Transverse colon (tissue), 4 donors: ENCODE measurements around the gene ITGAE. TPM values are rescaled to one million over a fixed set of nuclear protein-coding genes. Genes with fewer than 3 reads are reported as not detected.
A peak's percentile ranks its signal among the peaks of the same experiment; 100 is the strongest.
"Not testable (repeated sequence)": the region's sequence is repeated elsewhere in the genome, so short reads cannot be mapped to it uniquely, and the experiment has no call there.

Experiments
- DNase-seq: peaks from one replicate; pipeline ENCODE4 v3.0.0-alpha.2; 2019
- H3K27ac ChIP-seq, 4 donors: fragments of 200-600 bp; sonication (generic); 2 replicates each; pipeline ENCODE4 v1.5.1; 2016 to 2018; ENCODE audit warnings: inconsistent platforms in 4 of 4
- H3K27me3 ChIP-seq: fragments of 200-600 bp; sonication (generic); 2 replicates; pipeline ENCODE4 v1.5.1; 2017; ENCODE audit warnings: inconsistent platforms
- H3K36me3 ChIP-seq, 4 donors: fragments of 200-600 bp; sonication (generic); 2 replicates each; pipeline ENCODE4 v1.5.1; 2017 to 2019; ENCODE audit warnings: inconsistent platforms in 4 of 4
- H3K4me1 ChIP-seq, 4 donors: fragments of 200-600 bp; sonication (generic); 2 replicates each; pipeline ENCODE4 v1.5.1; 2017 to 2020; ENCODE audit warnings: inconsistent platforms in 4 of 4
- H3K4me3 ChIP-seq, 4 donors: fragments of 200-600 bp; sonication (generic); 1 replicate in 1 of 4; 2 replicates in 3 of 4; pipeline versions ENCODE4 v1.5.1 to v1.6.1; 2017 to 2019; ENCODE audit warnings: inconsistent platforms in 4 of 4
- H3K9me3 ChIP-seq, 2 donors: fragments of 200-600 bp; sonication (generic); 2 replicates each; pipeline ENCODE4 v1.5.1; 2017 to 2019; ENCODE audit warnings: inconsistent platforms in 2 of 2
- CTCF ChIP-seq, 5 experiments: fragments of 200-600 bp in 3 of 5; fragments of 450-650 bp in 2 of 5; sonication (generic) in 3 of 5; IDR thresholded peaks; 1 replicate in 2 of 5; 2 replicates in 3 of 5; pipeline ENCODE4 v1.5.1; 2016 to 2017; ENCODE audit warnings: antibody characterized with exemption in 5 of 5, inconsistent platforms in 3 of 5, mild to moderate bottlenecking in 2 of 5, moderate library complexity in 1 of 5
- EP300 ChIP-seq: sonication (generic); formaldehyde crosslinking; IDR thresholded peaks from one replicate; pipeline ENCODE4 v1.6.1; 2017; ENCODE audit warnings: antibody characterized with exemption, low read depth
- POLR2A ChIP-seq: fragments of 450-650 bp; IDR thresholded peaks from one replicate; pipeline ENCODE4 v1.6.1; 2016; ENCODE audit warnings: antibody characterized with exemption, mild to moderate bottlenecking, moderate library complexity
- POLR2AphosphoS5 ChIP-seq, 3 donors: sonication (generic); formaldehyde crosslinking; IDR thresholded peaks; one replicate each; pipeline ENCODE4 v1.6.1; 2016; ENCODE audit warnings: antibody characterized with exemption in 3 of 3
- WGBS, 2 donors: methylation state at CpG; one replicate each; pipeline ENCODE4 v1.1.5; 2018; ENCODE audit warnings: low coverage in 1 of 2; 5-methylcytosine and 5-hydroxymethylcytosine counted together
- in situ Hi-C, 4 donors: fragments of 200-750 bp; cut with MboI; loops; one replicate each; pipeline versions ENCODE4 v1.15.0 to v1.15.1; 2017; ENCODE audit warnings: low sequenced_read_pairs in 3 of 4, low pct_ligation_motif_present in 1 of 4, low pct_unique_long_range_greater_than_20kb in 1 of 4
- intact Hi-C: fragments of 100-400 bp; cut with DNase I; formaldehyde crosslinking; loops from one replicate; pipeline ENCODE4 v1.15.1; 2023; ENCODE audit warnings: low total_unique reads
- total RNA-seq, 4 donors: library from RNA; depleted of rRNA; stranded (reverse); fragments of >200 nt; gene quantifications; one replicate each; pipeline ENCODE4 v1.1.0, GENCODE V29; 2016

Gene ITGAE
- total RNA-seq, 4 donors from 2014 or later, result 2.8 to 23.1 (median 14.5) TPM

- DNase-seq, result no peak
- Histone ChIP-seq H3K27me3 (no peaks in the 10 kb centered on the region), H3K36me3 (no peaks in the 10 kb centered on the region), H3K27ac (no peak overlapping the region), H3K9me3 (no peaks in the 10 kb centered on the region), H3K4me3 (no peak overlapping the region), H3K4me1 (peaks cover 8 to 21% (median 15%) of the 10 kb centered on the region in 4 donors)
- WGBS, 2 donors, result 50% methylated on average over 8 of the region's 8 CpGs; no CpG with 5 or more reads in 1 of the 2 donors
- in situ Hi-C loops (loop anchor here (10.0 to 25.0 kb wide), 2 partner anchors 89 to 102 kb away; partner anchors contain the start of gene NCBP3 (in 2 of the 4)), intact Hi-C loops (loop anchor here (10.0 kb wide), 1 partner anchor 269 kb away; no protein-coding TSS in a partner anchor)
- TF ChIP-seq CTCF (IDR thresholded peaks at IDR 0.05) (no peak), EP300 (no peak), POLR2AphosphoS5 (IDR thresholded peaks at IDR 0.05) (no peak), POLR2A (no peak)
These were observed 65.5 kb downstream of the ITGAE start for GRCh38 chr17:3735515-3735914.

- H3K9me3 ChIP-seq, H3K27ac ChIP-seq, H3K36me3 ChIP-seq, H3K4me3 ChIP-seq, H3K27me3 ChIP-seq, DNase-seq: not testable (repeated sequence)
- H3K4me1 ChIP-seq, result peaks cover 8 to 21% (median 15%) of the 10 kb centered on the region in 4 donors
- in situ Hi-C loops, result loop anchor here (10.0 to 25.0 kb wide), 2 partner anchors 90 to 102 kb away; partner anchors contain the start of gene NCBP3 (in 2 of the 4)
- intact Hi-C loops, result loop anchor here (10.0 kb wide), 1 partner anchor 270 kb away; no protein-coding TSS in a partner anchor
- WGBS, 2 donors, result 93 to 96% methylated on average over 8 to 10 of the region's 10 CpGs
These were observed 66.1 kb downstream of the ITGAE start for GRCh38 chr17:3734911-3735276.

- no peaks in the 10 kb centered on the region for H3K9me3 ChIP-seq
- 9 to 50% methylated on average over 4 to 9 of the region's 9 CpGs for WGBS, 2 donors
- in situ Hi-C loops, result loop anchor here (10.0 to 25.0 kb wide), 2 partner anchors 93 to 105 kb away; partner anchors contain the start of gene NCBP3 (in 2 of the 4)
- TF ChIP-seq POLR2AphosphoS5 (IDR thresholded peaks at IDR 0.05), result no peak
- TF ChIP-seq CTCF (IDR thresholded peaks at IDR 0.05), result no peak
- no peak for TF ChIP-seq POLR2A
- no peak for TF ChIP-seq EP300
- intact Hi-C loops, result loop anchor here (10.0 kb wide), 1 partner anchor 273 kb away; no protein-coding TSS in a partner anchor
- peak overlapping the region in 1 of 4 donors; percentile 13 for H3K27ac ChIP-seq
- DNase-seq, result peak; percentile 49
- H3K36me3 ChIP-seq, result no peaks in the 10 kb centered on the region
- no peak overlapping the region for H3K4me3 ChIP-seq
- no peaks in the 10 kb centered on the region for H3K4me1 ChIP-seq
- H3K27me3 ChIP-seq, result no peaks in the 10 kb centered on the region
These were observed 68.8 kb downstream of the ITGAE start for GRCh38 chr17:3732210-3732621.

GRCh38 chr17:3730881-3731429, 70.0 kb downstream of the ITGAE start:
- Histone ChIP-seq H3K27me3 (no peaks in the 10 kb centered on the region), H3K36me3 (no peaks in the 10 kb centered on the region), H3K9me3 (no peaks in the 10 kb centered on the region), H3K4me1 (no peaks in the 10 kb centered on the region), H3K4me3 (no peak overlapping the region), H3K27ac (no peak overlapping the region)
- WGBS, 2 donors, result 71 to 74% methylated on average over 5 to 9 of the region's 9 CpGs
- no peak for TF ChIP-seq EP300
- TF ChIP-seq POLR2AphosphoS5 (IDR thresholded peaks at IDR 0.05), result no peak
- TF ChIP-seq POLR2A, result no peak
- no peak for TF ChIP-seq CTCF (IDR thresholded peaks at IDR 0.05)
- no peak for DNase-seq
- intact Hi-C loops (loop anchor here (10.0 kb wide), 1 partner anchor 274 kb away; no protein-coding TSS in a partner anchor), in situ Hi-C loops (loop anchor here (10.0 to 25.0 kb wide), 2 partner anchors 94 to 106 kb away; partner anchors contain the start of gene NCBP3 (in 2 of the 4))
